Keratinocyte (primary cell): ENCODE results near the gene SPANXN4.

Experiments used
- CTCF ChIP-seq, 3 experiments: IDR thresholded peaks in 1 of 3; conservative IDR thresholded peaks in 1 of 3; optimal IDR thresholded peaks in 1 of 3; 2 replicates in 2 of 3; 3 replicates in 1 of 3; pipeline versions ENCODE3 to v1.5.1; 2011; ENCODE audit warnings: low read length in 3 of 3, mild to moderate bottlenecking in 3 of 3, moderate library complexity in 2 of 3, control low read depth in 1 of 3, inconsistent platforms in 1 of 3; ENCODE audit not compliant: insufficient read depth in 2 of 3; ENCODE audit errors: extremely low read depth in 1 of 3
- EZH2 ChIP-seq: IDR thresholded peaks from one replicate; pipeline ENCODE4 v1.6.1; 2012; ENCODE audit warnings: inconsistent platforms, mild to moderate bottlenecking, low read length, moderate library complexity

GRCh38 chrX:142999199-142999701 lies 26.5 kb upstream of the SPANXN4 start:
- TF ChIP-seq EZH2 (no peak), CTCF (optimal IDR thresholded peaks at IDR 0.05 in 1 of 3, IDR thresholded peaks at IDR 0.05 in 1 of 3, conservative IDR thresholded peaks at IDR 0.05 in 1 of 3; ENCODE audit: extremely low read depth in 1 of 3, insufficient read depth in 2 of 3, low read length in 3 of 3) (no peak)
